NCI-H187 (cell line): ENCODE results near the gene DDI1.

Experiments
- DNase-seq, 2 experiments: peaks; one replicate each; lab custom pipeline; 2025; lab: John Stamatoyannopoulos, UW

DDI1 gene

DNA sequence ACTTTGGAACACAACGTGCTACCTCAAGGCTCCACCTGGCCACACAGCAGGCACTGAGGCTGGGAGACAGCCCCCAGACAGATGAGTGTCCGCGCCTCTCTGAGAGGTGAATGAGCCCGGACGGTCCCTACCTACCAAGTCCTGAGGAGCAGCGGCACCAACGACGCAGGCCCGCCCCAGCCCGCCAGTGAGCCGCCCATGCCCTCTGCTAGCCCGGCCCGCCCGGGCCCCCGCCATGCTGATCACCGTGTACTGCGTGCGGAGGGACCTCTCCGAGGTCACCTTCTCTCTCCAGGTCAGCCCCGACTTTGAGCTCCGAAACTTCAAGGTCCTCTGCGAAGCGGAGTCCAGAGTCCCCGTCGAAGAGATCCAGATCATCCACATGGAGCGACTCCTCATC lies at the start of gene DDI1:
DDI1 (plus strand) TSS at position 53 of the 400 bp plus-strand sequence; CDS start at position 236, 183 bp downstream.
- DNase-seq = no peak

- DNase-seq = no peak
Observed at GRCh38 chr11:103987629-103988594, 48.5 kb upstream of the DDI1 start.

- no peak for DNase-seq
Observed at GRCh38 chr11:103988595-103988969, 47.9 kb upstream of the DDI1 start.

DNA sequence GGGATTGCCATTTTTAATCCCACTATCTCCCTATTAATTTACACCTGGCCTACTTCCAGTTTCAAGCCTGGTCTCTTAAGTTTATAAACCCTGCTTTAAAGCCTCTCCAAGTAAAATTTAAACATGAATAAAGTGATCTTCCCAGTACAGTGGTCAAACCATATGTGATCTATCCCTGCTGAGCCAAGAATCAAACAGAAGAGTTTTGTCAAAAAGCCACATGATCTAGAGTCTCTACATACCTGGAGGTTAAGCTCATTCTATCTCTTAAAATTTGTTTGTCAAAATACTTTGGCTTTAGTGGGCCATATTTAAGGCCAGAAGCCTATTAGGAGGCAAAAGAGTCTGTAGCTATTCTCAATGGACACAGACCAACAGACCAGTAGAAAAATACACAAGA lies 42.9 kb upstream of the DDI1 start:
- no peak for DNase-seq

DNA sequence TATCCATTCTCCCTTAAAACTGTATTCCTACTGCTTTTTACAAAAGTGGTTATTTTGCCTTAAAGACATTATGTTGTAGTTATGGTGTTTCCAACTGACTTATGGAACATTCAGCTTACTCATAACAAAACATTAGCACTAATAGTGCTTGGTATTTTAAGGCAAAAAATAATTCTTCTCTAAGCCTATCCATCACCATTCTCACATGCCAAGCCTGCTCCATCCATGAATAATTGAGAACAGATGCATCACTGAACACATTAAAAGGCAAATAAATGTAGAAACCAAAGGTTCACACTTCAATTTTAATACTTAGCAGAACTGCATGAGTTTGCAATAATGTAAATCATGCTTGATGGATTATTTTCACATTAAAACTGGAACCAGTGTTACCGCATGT lies 42.3 kb upstream of the DDI1 start:
- no peak for DNase-seq

GRCh38 chr11:103994518-103994917 lies 41.9 kb upstream of the DDI1 start:
- no peak for DNase-seq

- DNase-seq = no peak
Observed at GRCh38 chr11:103995896-103996295, 40.5 kb upstream of the DDI1 start.

DNA sequence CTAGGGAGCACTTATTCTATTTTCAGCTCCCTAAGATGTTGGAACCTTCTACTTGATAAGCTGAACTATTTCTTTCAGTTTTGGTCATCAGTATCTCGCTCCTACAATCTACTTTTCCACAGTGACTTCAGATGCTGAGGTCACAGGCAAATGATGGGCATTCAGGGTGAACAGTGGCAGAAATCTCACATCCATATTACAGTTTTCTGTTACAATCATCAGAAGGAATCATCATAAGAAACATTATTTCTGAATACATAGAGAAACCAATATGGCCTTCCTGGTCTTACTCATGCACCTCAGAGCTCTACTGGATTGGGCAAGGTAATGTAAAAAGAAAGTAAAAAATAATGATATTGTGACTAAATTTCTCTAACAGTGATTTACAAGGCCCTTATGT lies 39.4 kb upstream of the DDI1 start:
- no peak for DNase-seq

DNA sequence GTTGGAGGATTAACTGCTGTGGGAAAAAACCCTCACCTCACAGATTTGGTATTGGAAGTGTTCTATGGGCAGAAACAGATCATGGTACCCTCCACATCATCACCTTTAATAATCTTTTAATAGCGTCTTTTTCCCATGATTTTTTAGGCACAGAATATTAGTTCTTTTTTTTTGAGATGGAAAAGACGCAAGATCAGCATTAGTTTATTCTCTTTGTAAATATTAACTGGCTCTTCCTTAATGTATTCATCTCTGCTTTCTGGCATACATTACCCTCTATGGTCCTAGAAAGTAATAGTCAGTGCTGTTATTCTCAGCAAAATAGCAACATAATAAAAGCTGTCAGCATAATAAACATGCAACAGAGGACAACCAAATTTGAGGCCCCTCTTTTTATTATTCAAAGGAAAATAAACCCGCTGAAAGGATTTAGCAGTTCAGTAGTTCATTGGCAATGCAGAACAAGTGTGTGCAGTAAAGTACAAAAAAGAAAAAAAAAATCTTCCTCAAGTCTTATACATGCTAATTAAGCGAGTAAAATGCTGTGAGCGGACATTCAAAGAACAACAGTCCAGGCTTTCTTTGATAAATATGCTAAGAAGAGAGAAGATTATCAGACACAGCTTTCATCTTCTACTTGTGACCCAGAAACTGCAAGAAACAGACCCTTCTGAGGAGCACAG lies 37.5 kb upstream of the DDI1 start:
- DNase-seq = no peak

- DNase-seq = no peak
Observed at GRCh38 chr11:104000798-104001197, 35.6 kb upstream of the DDI1 start.

DNA sequence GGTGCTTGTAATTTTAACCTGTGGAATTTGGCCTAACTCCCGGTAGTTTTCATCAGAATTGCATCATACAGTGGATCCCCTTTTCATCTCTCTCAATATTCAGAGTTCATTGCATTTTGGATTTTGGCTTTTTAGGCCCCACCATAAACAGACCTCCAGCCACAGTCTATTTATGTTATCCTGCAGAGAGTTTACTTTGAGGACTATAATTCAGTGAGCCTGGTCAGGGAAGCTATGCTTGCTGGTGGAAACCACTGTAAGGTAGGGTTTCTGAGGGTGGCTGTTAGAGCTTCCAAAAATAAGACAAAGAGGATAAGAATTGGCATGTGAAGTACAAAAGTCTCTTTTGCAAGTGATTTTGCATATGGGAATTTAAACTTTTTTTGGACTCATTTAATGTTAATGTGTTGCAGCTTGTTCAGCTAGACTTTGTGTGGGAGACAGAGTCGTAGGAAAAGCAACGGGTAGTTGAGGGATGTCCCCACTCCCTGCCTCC lies 34.8 kb upstream of the DDI1 start:
- DNase-seq = no peak

DNA sequence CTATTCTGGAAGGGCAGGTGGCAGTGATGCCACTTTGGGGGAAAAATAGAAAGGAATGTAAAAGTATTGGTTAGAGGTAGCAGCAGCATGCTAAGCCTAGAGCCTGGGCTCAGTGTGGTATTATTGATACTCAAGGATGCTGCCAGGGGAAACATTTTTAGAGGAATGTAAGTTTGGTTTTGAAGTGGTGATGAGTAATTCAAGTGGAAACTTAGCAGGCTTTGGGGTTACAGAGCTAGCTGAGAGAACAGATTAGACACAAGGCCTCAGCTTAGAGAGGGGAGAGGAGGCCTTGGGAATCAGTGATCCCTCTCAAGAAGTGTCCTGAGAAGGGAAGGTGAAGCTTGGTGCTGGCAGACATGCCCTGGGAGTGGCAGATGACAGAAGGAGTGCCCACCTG lies 32.9 kb upstream of the DDI1 start:
- DNase-seq = no peak

- DNase-seq = no peak
Observed at GRCh38 chr11:104005234-104005855, 31.1 kb upstream of the DDI1 start.

DNA sequence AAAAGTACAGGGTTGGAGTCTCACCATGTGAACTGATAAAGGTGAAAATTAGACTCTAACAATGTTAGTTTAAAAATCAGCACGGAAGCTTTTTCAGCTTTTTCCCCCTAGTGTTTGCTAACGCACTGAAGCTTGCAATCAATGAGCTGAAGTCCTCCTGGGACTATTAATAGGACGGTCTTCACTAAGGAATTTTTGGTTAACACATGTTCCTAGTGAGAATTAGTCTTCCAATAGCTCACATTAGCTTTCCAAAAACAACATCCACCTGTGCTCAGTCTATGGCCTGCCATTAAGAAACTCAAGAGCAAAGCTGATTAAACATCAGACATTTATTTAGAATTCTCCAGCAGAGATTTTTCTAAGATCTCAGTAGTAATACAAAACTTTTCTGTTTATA lies 26.7 kb upstream of the DDI1 start:
- DNase-seq = no peak

GRCh38 chr11:104011044-104011443 lies 25.4 kb upstream of the DDI1 start:
- DNase-seq = no peak

DNA sequence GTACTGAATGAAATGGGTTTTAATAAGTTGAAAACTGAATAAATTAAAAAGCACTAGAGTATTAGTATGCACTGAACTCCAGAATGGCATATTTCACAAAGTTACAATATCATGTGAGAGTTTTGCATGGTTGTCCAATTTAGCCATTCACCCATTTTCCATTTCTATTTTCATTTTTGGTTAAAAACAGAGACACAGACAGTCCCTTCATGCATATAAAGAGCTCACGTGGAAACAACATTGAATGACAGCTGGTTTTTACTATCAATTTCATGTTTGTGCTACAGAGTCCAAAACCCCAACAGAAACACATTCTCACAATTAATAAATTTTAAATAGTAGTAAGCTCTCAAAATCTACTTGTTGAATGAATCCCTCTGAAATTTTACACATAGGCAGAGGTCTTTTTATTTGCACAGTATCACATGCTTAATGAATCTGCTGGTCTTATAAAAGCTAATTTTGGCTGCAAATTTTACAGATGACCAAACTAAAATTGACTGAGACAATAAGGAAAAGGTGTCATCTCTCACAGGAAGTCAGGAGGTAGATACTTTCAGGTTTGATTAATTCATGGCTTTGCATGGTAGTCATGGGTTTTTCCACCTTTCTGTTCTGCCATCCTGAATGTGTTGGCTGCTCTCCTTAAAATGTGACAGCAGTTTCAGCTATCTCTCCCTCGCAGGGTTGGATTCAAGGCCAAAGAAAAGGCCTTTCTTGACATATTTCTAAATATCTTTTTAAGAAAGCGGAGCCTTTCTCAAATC lies 20.6 kb upstream of the DDI1 start:
- DNase-seq = no peak

DNA sequence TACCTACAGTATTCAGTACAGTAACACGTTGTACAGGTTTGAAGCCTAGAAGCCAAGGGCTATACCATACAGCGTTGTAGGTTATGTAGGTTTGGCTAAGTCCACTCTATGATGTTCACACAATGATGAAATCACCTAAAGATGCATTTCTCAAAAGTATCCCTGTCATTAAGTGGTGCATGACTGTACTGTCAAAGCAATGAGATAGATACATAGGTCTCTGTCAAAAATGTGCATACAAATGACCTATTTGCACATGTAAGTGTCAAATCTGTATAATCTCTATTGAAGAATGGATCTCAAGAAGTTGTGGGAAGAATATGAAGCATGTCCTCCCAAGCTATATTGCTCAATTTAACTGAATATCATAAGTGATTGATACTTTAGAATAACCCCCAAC lies 11.9 kb upstream of the DDI1 start:
- DNase-seq = no peak

- no peak for DNase-seq
Observed at GRCh38 chr11:104028476-104029263, 7.8 kb upstream of the DDI1 start.

GRCh38 chr11:104033134-104033533 lies 3.3 kb upstream of the DDI1 start:
- DNase-seq = no peak

- DNase-seq = no peak
Observed at GRCh38 chr11:104033561-104033960, 2.9 kb upstream of the DDI1 start.

DNA sequence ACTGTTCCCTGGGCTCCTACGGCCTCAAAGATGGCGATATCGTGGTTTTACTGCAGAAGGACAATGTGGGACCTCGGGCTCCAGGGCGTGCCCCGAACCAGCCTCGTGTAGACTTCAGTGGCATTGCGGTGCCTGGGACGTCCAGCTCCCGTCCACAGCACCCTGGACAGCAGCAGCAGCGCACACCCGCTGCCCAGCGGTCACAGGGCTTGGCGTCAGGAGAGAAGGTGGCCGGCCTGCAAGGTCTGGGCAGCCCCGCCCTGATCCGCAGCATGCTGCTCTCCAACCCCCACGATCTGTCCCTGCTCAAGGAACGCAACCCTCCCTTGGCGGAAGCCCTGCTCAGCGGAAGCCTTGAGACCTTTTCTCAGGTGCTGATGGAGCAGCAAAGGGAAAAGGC lies 555 bp downstream of the DDI1 start:
- DNase-seq = no peak
